ENCODE results near the gene WFIKKN1.

Gene WFIKKN1

DNA sequence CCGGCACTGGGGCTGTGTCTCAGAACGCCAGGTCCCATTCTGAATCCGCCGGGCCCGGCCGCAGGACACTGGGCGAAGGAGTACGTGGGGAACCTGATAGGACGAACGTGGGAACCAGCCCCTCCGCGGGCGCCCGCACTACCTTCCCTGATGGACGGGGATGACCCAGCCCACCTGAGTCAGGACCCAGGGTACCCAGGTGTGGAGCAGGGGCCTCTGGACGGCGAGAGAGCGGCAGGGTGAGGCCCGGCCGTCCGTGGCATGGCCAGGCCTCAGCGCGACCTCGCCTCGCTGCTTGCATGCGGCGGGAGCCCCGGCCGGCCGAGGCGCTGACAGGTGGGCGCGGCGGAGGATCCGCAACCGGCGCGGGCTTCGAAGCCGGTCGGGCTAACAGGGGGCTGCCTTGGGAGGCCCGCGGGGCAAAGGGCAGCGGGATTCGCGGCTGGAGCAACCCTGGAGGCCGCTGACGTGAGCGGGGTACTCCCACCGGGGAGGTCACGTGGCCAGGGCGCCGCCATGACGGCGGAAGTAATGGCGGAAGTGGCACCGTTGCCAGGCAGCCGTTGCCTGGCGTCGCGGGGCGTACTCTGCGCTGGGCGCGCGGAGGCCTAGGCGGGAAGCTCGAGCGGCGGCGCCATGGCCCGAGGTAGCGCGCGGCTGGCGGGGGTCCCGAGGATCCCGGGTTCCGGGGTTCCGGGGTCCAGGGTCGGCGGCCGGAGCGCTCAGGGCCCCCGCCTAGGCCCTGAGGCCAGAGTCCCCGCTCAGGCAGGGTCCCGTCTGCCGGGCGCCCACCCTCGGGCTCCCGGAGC lies 18.2 kb downstream of the WFIKKN1 start, which contains the start of gene WDR90 (continued):
- TF ChIP-seq, protein P1, sequence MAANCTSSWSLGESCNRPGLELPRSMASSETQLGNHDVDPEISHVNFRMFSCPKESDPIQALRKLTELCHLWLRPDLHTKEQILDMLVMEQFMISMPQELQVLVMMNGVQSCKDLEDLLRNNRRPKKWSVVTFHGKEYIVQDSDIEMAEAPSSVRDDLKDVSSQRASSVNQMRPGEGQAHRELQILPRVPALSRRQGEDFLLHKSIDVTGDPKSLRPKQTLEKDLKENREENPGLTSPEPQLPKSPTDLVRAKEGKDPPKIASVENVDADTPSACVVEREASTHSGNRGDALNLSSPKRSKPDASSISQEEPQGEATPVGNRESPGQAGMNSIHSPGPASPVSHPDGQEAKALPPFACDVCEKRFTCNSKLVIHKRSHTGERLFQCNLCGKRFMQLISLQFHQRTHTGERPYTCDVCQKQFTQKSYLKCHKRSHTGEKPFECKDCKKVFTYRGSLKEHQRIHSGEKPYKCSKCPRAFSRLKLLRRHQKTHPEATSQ (tag by site-specific recombination; IDR thresholded peaks at IDR 0.05) = peak; percentile 64; the same call in 1 of the 2 replicates
- TF ChIP-seq ZNF449 (tag by site-specific recombination; IDR thresholded peaks at IDR 0.05) (peak; percentile 99), PATZ1 (tag by site-specific recombination; IDR thresholded peaks at IDR 0.05) (peak; percentile 59; the same call in 1 of the 2 replicates), ZNF133 (tag by site-specific recombination; IDR thresholded peaks at IDR 0.05) (no peak), SETDB1 (IDR thresholded peaks at IDR 0.05; ENCODE audit: insufficient read length, low read length) (no peak), OVOL3 (tag by site-specific recombination; IDR thresholded peaks at IDR 0.05) (0 out of 2 replicates have a peak, but pooled peaks have one; percentile 22), ZNF423 (tag by site-specific recombination; IDR thresholded peaks at IDR 0.05) (0 out of 2 replicates have a peak, but pooled peaks have one; percentile 14), ZNF777 (tag by site-specific recombination; IDR thresholded peaks at IDR 0.05; ENCODE audit: borderline replicate concordance) (no peak), ZSCAN30 (tag by site-specific recombination; IDR thresholded peaks at IDR 0.05) (peak; percentile 17; the same call in 1 of the 2 replicates), ZSCAN23 (tag by site-specific recombination; IDR thresholded peaks at IDR 0.05) (no peak), FEZF1 (tag by site-specific recombination; IDR thresholded peaks at IDR 0.05) (no peak), BCL11B (tag by site-specific recombination; IDR thresholded peaks at IDR 0.05; ENCODE audit: low read depth) (peak; percentile 77), ZNF658 (tag by site-specific recombination; IDR thresholded peaks at IDR 0.05) (no peak)

DNA sequence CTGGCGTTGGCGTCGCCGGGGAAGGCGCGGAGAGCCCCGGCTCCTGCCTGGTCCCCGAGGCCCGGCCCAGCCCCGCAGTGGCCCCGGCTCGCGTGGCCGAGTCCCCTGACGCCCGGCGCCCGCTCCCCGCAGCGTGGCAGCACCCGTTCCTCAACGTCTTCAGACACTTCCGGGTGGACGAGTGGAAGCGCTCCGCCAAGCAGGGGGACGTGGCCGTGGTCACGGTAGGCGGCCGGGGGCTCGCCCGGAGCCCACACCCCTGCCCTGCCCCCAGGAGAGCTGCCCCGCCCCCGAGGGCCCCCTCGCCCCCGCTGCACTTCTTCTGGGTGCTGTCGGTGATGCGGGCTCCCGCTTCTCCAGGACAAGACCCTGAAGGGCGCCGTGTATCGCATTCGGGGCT lies 18.8 kb downstream of the WFIKKN1 start:
- Histone ChIP-seq H3K36me3 (ENCODE audit: control insufficient read depth in 2 of 2, insufficient read depth in 1 of 2, low read length in 2 of 2) (peaks cover 0 to 33% of the 10 kb centered on the region in 2 experiments; a peak in 2 of 3 replicates), H3K27ac (ENCODE audit: extremely low read depth, low read depth, low read length) (peak overlapping the region; percentile 97), H3K4me1 (ENCODE audit: control insufficient read depth, insufficient read depth, low read length) (0 out of 2 replicates have a peak, but pooled peaks cover 5% of the 10 kb centered on the region), H3K4me3 (ENCODE audit: low read depth, low read length) (peak overlapping the region; percentile 37), H3K9me3 (ENCODE audit: control insufficient read depth, insufficient read depth, low read depth, low read length) (no peaks in the 10 kb centered on the region)
- CTCF ChIA-PET = interaction anchor here (0.6 to 1.6 kb wide), 4 partner anchors 12 to 117 kb away, joined by 3 to 4 read pairs (median 3); partner anchors contain the start of gene RHOT2
- POLR2A ChIA-PET = interaction anchor here (0.8 to 2.3 kb wide), 4 partner anchors 11 to 31 kb away, joined by 3 to 10 read pairs (median 6); partner anchors contain the start of genes METTL26, RHOT2 and STUB1
- peak; percentile 86 for TF ChIP-seq KLF10 (tag by site-specific recombination; IDR thresholded peaks at IDR 0.05)
- no peak for TF ChIP-seq ZIC2 (tag by site-specific recombination; IDR thresholded peaks at IDR 0.05)
- TF ChIP-seq ZNF677 (tag by site-specific recombination; IDR thresholded peaks at IDR 0.05) = 0 out of 2 replicates have a peak, but pooled peaks have one; percentile 26
- TF ChIP-seq ZNF48 (tag by site-specific recombination; IDR thresholded peaks at IDR 0.05) = no peak
- TF ChIP-seq HOXA7 (CRISPR knock-in tag; IDR thresholded peaks at IDR 0.05; ENCODE audit: borderline replicate concordance) = no peak
- TF ChIP-seq ZNF366 (tag by site-specific recombination; conservative IDR thresholded peaks at IDR 0.05) = no peak
- TF ChIP-seq, protein P2, sequence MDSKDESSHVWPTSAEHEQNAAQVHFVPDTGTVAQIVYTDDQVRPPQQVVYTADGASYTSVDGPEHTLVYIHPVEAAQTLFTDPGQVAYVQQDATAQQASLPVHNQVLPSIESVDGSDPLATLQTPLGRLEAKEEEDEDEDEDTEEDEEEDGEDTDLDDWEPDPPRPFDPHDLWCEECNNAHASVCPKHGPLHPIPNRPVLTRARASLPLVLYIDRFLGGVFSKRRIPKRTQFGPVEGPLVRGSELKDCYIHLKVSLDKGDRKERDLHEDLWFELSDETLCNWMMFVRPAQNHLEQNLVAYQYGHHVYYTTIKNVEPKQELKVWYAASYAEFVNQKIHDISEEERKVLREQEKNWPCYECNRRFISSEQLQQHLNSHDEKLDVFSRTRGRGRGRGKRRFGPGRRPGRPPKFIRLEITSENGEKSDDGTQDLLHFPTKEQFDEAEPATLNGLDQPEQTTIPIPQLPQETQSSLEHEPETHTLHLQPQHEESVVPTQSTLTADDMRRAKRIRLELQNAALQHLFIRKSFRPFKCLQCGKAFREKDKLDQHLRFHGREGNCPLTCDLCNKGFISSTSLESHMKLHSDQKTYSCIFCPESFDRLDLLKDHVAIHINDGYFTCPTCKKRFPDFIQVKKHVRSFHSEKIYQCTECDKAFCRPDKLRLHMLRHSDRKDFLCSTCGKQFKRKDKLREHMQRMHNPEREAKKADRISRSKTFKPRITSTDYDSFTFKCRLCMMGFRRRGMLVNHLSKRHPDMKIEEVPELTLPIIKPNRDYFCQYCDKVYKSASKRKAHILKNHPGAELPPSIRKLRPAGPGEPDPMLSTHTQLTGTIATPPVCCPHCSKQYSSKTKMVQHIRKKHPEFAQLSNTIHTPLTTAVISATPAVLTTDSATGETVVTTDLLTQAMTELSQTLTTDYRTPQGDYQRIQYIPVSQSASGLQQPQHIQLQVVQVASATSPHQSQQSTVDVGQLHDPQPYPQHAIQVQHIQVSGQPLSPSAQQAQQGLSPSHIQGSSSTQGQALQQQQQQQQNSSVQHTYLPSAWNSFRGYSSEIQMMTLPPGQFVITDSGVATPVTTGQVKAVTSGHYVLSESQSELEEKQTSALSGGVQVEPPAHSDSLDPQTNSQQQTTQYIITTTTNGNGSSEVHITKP (tag by site-specific recombination; IDR thresholded peaks at IDR 0.05) = peak; percentile 30; the same call in 1 of the 2 replicates
- no peak for TF ChIP-seq GLI2 (tag by site-specific recombination; IDR thresholded peaks at IDR 0.05; ENCODE audit: borderline replicate concordance, low read depth)
- no peak for TF ChIP-seq EGR2 (tag by site-specific recombination; IDR thresholded peaks at IDR 0.05; ENCODE audit: low read depth)
- TF ChIP-seq, protein P1 (tag by site-specific recombination; IDR thresholded peaks at IDR 0.05) = no peak

All from HEK293 (cell line).